Loucy (cell line): Measurements from ENCODE around the gene C15orf39.

Experiments
- CTCF ChIP-seq: fragments of 200-600 bp; sonication (generic); conservative IDR thresholded peaks from 2 replicates; pipeline ENCODE4 v1.5.1; 2014; ENCODE audit warnings: mild to moderate bottlenecking, antibody characterized with exemption, low read length
- EZH2phosphoT487 ChIP-seq: fragments of 200-600 bp; IDR thresholded peaks from 2 replicates; pipeline ENCODE4 v1.6.1; 2018; ENCODE audit warnings: antibody characterized with exemption, mild to moderate bottlenecking, moderate library complexity, borderline replicate concordance

DNA sequence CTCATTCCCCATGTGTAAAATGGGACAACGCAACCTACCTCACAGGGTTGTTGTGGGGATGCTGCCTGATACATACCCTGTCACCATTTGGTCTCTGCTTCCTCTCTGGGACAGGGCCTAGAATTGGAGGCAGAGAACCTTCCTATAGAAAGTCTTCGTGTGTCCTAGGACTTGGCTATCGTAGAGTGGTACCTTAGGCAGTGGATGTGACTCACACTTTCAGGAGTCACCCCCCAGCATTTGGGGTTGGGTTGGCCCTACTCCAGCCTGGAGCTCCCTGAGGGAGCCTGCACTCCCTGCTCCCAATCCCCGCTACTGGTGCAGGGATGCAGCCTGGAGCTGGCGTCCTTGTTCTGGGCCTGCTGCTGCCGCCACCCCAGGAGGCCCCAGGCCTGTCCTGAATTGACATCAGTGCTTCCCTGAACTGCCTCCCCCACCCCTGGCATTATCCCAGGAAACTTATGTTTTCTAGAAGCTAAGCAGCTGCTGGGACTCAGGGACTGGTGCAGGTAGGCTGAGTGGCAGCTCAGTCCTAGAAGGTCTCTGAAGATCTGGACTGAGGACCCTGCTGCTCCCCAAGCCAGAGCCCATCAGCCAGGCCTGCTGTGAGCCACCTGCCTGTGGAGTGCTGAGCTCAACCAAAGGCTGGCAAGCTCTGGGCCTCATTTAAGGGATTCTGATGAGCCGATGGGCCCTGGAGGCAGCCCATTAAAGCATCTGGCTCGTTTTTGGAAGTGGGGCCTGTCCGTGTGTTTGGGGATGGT, 9.9 kb downstream of the C15orf39 start:
- TF ChIP-seq EZH2phosphoT487 (no peak), CTCF (no peak)
